Suppressor macrophage treated with lipopolysaccharide for 4 hours (primary cell): ENCODE measurements around the gene DNAH1.
"Not testable (repeated sequence)": the region's sequence is repeated elsewhere in the genome, so short reads cannot be mapped to it uniquely, and the experiment has no call there.

Experiments
- DNase-seq: peaks from one replicate; pipeline ENCODE4 v3.0.0-alpha.2; 2020

DNAH1 gene

DNA sequence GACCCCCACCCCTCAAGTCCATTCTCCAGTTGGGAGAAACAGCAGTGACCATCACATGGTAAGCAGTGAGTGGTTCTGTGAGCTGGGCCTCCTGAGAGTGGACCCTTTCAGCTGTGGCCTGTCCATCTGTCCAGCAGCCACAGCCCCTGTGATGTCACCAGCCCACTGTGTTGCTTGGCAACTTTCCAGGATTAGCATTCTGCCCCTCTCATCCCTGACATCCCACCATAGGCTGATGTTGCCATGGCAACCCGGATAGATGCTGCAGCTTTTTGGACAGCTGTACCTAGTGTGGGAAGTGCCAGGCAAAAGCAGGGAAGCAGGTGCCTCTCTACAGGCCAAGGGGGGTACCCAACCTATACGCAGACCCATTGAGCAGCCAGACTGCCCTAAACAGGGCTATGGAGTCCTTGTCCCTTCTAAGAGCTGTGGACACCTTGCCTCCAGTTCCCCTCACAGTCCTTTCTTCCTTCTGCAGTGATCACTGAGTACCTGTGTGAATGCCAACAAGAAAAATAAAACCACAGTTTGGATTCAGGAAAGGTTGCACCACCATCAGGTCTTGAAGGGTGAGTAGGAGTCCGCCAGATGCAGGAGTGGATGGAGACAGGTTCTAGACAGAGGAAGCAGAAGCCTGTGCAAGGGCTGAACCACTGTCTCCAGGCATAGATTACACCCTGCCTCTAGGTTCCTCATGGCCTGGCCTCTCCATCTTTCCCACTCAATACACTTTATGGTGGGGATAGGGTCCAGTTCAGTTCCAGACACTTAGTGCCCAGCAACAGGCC is at the start of gene DNAH1:
DNAH1 (plus strand) TSS at position 343 of the 788 bp plus-strand sequence. CDS start 6,124 bp downstream, outside the sequence.
- DNase-seq = no peak

DNA sequence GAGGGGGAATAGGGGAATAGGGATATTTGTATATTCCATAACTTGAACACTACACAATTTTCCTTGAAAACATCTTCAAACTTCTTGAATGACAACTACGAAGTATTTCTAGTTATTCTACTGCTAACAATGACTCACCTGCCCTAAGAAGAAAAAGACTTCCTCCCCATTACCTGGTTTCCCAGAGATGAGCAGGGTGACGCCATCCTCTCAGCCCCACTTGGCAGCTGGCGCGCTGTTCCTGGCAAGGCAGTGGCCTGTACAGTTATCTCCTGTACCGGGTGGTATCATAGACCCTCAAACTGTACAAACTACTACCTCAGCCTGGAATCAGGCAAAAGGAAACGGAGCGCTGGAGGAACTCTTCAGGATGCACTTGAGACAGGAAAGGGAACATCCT is 48.1 kb upstream of the DNAH1 start:
- no peak for DNase-seq

DNA sequence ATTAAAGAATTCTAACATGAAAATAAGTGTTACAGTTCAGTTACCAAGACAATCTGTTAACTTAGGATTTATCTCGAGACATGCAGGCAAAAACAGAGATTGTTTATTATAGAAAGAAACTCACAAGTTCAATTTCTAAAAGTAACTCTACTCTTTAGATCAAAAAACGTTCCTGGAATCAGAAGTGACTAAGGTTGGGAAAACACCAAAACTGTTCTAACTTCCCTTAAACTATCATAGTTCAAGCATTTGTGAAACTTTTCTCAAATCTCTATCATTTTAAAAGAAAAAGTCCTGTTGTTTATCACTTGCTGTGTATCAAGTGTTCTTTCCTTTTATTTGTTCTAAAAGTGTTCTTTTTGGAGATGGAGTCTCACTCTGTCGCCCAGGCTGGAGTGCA is 46.3 kb upstream of the DNAH1 start:
- peak; percentile 72 for DNase-seq

DNA sequence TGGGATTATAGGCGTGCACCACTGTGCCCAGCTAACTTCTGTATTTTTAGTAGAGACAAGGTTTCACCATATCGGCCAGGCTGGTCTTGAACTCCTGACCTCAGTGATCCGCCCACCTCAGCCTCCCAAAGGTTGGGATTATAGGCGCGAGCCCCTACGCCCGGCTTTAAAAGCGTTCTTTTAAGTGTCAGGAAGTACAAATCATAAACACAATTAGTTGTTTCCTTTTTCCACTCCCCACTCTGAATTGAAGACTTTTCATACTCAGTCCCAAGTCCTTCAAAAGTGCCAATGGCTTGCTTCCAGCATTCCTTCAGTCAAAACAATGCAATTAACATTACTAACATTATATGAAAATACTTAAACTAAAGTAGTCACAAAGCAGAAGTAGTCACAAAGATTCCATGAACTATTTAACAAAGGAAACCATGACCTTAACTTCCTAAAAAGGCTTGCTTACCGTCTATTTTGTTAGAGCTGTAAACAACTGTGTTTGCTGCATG is 45.8 kb upstream of the DNAH1 start:
- peak; percentile 62 for DNase-seq

DNA sequence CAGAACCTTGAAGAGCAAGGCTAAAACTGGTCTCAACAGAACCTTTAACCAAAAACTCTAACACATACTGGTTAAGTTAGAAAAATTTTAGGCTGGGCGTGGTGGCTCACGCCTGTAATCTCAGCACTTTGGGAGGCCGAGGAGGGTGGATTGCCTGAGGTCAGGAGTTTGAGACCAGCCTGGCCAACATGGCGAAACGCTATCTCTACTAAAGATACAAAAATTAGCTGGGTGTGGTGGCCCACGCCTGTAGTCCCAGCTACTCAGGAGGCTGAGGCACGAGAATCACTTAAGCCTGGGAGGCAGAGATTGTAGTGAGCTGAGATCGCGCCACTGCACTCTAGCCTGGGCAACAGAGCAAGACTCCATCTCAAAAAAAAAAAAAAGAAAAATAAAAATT is 43.9 kb upstream of the DNAH1 start:
- not testable (repeated sequence) for DNase-seq

DNA sequence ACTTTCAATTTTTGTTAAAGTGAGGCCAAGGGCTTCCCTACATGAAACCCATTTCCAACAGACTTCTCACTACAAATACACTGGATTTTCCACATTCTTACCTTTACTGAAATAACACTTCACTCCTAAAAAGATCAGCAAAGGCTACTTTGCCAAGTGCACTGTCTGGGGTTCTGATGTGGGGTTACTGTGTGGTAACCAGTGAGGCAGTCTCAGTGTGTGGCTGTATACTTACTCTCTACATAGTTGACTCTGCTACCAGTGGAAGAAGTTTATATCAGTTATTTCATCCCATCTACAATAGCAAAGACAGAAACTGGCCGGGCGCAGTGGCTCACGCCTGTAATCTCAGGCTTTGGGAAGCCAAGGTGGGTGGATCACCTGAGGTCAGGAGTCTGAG is 43.3 kb upstream of the DNAH1 start:
- DNase-seq = no peak

DNA sequence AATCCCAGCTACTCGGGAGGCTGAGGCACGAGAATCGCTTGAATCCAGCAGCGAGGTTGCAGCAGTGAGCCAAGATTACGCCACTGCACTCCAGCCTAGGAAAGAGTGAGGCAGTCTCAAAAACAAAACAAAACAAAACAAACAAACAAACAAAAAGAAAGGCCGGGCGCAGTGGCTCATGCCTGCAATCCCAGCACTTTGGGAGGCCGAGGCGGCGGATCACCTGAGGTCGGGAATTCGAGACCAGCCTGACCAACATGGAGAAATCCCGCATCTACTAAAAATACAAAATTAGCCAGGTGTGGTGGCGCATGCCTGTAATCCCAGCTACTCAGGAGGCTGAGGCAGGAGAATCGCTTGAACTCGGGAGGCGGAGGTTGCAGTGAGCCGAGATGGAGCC is 41.3 kb upstream of the DNAH1 start:
- not testable (repeated sequence) for DNase-seq

DNA sequence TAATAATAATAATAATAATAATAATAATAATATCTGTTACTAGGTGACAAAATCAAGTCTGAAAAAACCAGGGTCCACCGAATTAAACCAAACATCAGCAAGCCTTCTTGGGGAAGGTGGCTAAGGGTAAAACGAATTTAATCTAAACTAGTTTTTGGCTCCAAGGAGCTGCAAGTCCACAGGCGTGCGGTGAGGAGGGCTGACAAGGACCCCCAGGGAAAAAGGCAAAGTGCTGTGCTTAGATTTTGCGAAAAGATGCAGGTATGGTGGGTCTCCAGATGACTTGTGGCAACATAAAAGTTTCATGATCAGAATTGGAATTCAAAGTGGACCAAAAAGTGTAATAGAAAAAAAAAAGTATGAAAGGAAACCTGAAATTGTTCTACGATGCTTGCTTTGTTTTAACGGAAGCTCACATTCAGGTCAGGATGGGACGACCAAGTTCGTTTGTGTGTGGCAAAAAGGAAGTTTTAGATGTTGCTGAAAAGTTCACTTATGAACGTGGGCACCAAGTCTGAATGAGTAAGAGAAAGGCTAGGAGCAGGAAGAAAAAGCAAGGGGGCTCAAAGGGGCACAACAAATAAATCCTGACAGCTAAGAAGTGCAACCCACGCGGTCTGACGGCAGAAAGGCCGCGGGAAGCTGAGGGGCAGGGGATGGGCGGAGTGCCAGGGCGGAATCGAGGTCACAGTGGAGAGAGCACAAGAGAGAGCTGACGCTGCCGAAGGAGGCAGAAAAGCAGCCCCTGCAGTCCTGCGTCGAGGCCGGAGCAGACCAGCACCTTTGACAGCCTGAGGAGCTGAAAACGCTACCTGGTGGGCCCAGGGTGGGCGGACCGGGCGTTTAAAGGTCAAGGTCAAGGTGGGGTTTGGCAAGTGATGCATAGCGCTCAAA is 38.8 kb upstream of the DNAH1 start:
- peak; percentile 82 for DNase-seq

DNA sequence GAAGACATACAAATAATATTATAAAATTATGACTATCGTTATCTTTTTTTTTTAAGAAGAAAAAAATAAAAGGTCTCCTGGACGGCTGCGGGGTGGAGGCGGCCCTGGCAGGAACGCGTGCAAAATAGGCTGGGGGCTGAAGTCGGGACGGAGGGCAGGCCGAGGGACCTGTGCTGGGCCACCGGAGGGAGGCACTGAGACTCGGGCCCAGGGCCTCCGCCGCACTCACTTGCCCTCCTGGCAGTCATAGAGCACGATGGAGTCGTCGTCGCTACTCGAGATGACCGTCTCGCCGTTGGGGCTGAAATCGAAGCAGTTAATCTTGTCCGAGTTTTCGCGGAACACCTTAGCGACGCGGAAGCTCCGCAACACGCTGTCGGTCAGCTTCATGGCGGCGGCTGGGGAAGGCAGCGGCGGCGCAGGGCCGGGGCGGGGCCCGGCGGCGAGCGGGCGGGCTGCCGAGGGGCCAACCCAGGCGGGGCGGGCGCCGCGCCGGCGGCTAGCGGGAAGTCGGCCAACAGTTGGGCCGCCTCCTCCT is 38.1 kb upstream of the DNAH1 start:
- peak; percentile 71 for DNase-seq

DNA sequence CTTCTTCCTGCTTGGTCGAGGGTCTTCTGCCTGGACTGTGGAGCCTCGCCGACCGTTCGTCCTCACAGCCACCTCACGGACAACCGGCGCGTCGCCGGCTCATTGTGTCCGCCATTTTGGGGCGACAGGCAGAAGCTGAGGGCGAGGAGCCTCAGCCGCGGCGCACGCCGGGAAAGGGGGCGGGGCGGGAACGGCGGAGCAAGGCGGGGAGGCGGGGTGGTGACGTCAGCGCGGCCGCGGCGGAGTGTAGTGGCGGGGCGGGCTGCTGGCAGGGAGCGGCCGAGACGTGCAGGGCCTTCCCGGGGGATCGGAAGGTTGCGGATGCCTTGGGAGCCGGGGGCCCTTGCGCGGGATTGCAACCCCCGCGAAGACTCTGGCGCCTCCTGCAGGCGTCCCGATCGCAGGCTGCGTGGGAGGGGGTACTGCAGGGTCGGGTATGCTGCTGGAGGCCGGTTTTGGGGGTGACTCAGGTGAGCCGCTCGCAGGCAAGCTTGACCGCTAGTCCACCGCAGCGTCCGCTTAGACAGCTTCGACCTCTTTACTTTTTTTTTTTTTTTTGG is 37.5 kb upstream of the DNAH1 start, which contains the start of gene WDR82:
WDR82 (minus strand) TSS at position 140 of the 560 bp plus-strand sequence. CDS start 288 bp downstream, outside the sequence.
- DNase-seq = peak; percentile 98

DNA sequence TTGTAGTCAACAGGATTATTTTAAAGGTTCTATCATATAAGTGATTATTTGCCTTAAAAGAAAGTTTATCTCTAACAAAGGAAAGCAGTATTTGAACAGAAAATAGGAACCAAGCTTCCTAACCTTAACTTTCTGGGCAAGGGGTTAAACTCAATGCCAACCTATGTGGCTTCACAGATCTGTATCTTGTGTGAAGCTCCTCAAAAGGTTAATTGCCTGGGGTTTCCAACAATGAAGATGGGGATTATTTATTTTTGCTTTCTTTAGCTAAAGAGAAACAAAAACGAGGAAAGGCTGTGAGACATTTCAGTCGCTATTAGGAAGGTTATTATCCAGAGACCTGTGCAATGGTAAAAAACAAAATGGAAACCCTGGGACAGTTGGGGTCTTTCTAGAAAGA is 36.5 kb upstream of the DNAH1 start:
- DNase-seq = no peak

DNA sequence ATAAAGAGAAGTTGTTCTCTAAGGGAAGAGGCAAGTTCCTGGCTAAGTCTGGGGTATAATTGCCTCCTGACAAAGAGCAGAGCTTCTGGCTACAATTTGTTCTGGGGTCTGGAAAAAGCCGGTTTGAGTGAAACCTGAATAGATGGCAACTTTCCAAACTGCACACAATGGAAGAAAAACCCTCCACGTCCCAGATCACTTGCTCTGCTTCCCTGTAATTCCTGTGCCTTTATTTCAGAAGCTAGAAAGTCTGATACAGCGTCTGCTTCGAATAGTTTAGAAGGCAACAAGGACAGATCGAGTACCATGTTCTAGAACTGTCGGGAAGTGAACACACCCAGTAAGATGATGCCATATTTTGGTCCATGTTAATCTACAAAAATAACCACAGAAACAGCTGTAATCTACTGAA is 36.1 kb upstream of the DNAH1 start:
- no peak for DNase-seq

DNA sequence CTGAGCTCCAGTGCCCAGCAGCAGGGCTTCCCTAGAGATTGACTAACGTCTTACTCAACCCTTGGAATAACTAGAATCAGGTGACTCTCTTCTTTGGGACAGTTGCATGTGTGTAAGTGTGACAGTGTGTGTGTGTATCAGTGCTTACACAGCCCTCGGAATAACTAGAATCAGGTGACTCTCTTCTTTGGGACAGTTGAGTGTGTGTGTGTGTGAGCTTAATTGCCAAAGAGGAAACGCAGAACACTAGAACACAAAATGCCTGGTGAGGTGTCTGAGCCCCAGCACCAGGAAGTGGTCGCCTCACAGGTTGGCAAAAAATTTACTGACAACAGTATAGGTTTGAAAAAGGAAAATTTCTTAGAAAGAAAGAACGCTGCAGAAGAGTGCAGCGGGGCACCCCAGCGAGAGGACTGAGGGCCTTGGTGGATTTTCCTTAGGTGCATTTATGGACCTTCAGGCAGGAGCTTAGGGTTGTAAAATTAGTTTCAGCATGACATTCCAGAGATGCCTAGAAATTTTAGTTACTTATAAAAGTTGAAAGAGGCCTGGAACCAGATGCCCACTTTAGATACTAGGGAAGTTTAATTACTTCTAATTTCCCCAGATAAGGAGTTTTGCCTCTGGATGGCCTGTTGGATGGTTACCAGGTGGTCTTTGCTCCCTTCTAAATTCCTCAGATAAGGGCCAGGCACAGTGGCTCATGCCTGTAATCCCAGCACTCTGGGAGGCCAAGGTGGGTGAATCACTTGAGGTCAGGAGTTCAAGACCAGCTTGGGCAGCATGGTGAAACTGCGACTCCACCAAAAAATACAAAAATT is 33.9 kb upstream of the DNAH1 start:
- DNase-seq = peak; percentile 26

DNA sequence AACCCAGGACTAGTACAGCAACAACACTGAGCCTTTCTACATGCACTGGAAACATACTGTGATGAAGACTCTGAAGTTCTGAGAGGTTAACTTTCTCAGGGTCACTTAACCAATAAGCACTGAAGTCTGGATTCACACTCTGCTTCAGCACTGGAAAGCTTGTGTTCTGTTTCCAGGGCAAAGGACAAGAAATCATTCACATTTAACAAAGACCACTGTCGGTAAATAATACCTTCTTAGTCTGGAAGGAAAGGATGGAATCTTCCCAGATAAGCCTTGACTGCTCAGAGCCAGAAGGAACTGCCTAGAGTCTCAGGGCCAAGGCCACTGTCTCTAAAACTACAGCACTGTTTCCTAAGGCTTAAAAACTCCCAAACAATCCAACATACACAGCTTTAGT is 32.8 kb upstream of the DNAH1 start:
- DNase-seq = no peak

DNA sequence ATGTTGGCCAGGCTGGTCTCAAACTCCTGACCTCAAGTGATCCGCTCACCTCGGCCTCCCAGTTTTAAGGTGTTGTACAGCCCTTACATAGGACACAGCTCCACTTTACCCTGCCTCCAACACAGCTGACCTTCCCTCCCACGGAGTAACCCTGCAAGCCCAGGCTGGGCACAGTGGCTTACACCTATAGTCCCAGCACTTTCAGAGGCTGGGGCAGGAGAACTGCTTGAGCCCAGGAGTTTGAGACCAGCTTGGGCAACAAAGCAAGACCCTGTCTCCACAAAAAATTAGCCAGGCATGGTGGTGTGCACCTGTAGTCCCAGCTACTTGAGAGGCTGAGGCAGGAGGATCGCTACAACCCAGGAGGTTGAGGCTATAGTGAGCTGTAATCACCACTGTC is 32.1 kb upstream of the DNAH1 start:
- not testable (repeated sequence) for DNase-seq

DNA sequence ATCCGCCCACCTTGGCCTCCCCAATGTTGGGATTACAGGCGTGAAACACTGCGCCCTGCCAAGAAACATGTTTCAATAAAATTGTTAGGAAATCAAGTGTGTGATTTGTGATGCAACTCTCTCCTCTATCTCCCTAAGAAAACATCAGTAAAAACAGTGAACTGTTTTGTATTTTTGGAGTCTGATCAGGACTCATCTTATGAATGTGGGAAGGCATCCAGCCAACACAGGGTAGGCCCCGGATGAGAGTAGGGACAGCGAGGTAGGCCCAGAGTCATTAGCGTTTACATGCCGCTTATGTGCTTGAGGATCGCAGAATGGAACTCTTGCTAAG is 29.4 kb upstream of the DNAH1 start:
- no peak for DNase-seq

DNA sequence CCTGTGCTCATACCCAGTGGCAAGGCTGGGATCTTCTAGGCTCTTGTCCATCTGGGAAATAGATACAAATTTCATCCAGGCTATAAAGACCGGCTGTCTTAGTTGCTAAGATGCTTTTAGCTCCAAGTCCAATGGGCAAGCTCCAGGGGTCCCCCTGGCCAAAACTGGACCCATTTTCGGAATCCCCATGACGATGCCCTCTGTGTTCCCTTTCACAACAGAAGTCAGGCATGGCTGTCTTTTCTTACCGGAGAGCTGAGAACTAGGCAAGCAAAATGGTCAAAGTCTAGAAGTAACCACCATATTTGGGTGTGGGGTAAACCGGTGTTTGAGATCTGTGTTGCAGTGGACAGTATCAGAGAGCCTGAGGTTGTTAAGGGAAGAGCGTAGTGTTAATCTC is 27.4 kb upstream of the DNAH1 start:
- DNase-seq = no peak

DNA sequence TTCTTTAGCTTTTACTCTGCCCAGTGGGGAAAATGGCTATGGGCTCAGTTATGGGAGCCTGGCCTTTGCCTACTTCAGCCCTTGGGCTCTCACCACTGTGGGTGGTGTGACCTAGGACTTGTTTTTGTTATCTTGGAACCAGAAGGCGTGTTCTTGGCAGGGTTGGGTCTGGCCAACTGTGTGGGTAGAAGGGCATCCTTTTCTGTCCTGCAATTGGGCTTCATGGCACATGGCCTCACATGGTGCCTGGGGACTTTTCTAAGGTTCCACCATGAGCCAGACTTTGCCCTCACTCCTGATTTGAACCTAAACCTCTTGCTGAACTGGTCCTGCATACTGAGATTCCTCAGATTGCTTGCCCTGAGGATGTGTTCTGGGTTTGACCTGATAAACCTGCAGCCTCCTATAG is 26.8 kb upstream of the DNAH1 start:
- DNase-seq = no peak

DNA sequence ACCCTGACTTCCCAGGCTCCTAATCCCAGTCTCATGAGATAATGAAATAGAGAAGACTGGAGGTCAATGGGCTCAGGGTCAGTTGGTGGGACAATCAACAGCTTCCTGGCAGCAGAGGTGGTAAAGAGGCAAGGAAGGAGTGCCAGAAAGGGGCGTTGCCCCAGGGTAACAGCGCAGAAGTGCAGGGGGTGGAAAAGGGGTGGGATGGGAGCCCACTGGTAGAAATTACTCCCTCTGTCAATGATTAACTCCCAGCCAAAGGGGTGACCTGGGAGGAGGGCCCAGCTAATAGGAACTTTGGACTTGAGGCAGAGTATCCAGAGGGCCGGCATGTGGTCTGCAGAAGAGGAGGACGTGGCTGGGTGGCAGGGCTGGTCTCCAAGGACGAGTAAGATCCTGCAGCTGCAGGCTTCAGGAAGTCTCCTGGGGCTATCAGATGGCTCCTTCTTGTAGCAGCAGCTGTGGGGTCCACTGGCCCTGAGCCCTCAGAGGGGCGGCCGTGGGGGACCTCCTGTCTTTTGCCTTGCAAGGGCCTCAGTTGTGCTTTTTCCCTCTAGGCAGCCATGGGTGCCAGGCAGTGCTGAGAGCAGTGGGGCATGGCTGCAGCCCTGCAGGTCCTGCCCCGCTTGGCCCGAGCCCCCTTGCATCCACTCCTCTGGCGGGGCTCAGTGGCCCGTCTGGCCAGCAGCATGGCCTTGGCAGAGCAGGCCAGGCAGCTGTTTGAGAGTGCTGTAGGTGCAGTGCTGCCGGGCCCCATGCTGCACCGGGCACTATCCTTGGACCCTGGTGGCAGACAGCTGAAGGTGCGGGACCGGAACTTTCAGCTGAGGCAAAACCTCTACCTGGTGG is 26.1 kb upstream of the DNAH1 start:
- no peak for DNase-seq

DNA sequence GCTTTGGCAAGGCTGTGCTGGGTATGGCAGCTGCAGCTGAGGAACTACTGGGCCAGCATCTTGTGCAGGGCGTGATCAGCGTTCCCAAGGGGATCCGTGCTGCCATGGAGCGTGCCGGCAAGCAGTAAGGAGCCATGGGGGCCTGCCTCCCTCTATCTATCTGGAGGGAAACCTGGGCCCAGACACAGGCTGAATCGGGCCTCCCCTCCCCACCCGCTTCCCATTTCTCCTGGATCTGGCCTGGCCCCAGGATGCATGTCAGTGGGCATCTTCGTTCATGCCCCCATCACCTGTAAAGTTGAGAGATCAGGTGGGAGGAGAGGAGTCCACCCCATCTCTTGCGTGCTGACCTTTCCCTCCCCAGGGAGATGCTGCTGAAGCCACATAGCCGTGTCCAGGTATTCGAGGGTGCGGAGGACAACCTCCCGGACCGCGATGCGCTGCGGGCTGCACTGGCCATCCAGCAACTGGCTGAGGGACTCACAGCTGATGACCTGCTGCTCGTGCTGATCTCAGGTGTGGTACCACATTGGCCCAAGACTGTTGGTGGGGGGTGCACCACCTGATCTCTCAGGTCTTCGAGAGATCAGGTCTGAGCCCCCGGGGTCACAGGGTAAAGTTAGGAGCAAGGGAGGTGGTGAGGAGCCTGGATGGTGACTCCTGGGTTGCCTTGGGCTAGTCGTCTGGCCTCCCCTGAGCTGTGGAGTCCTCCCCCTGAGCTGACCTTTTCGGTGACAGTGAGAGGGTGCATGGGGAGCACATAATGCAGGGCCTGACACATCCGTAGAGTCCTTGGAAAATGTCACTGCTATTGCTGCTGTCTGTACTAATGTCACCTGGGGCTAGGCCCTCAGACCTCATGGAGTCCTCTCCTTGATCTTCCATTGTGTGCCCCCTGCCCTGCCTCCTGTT is 25.3 kb upstream of the DNAH1 start:
- no peak for DNase-seq
